Nephron (organoid): ENCODE measurements around the gene ADM5.
A peak's percentile ranks its signal among the peaks of the same experiment; 100 is the strongest.

ENCODE experiments used
- H3K27ac Mint-ChIP-seq, 3 experiments: 2 replicates each; pipeline ENCODE4 v1.8.0; 2020; ENCODE audit warnings: mixed read lengths in 3 of 3, mild to moderate bottlenecking in 2 of 3, moderate library complexity in 1 of 3
- H3K27me3 Mint-ChIP-seq: 2 replicates; pipeline ENCODE4 v1.8.0; 2021; ENCODE audit warnings: low read depth, mild to moderate bottlenecking, moderate library complexity, mixed read lengths
- H3K36me3 Mint-ChIP-seq: 2 replicates; pipeline ENCODE4 v1.8.0; 2020; ENCODE audit warnings: low read depth, mixed read lengths
- H3K4me1 Mint-ChIP-seq: 2 replicates; pipeline ENCODE4 v1.8.0; 2020; ENCODE audit warnings: mixed read lengths
- H3K4me3 Mint-ChIP-seq, 3 experiments: 2 replicates each; pipeline ENCODE4 v1.8.0; 2020; ENCODE audit warnings: mild to moderate bottlenecking in 3 of 3, mixed read lengths in 3 of 3, moderate library complexity in 2 of 3
- H3K9me3 Mint-ChIP-seq: 2 replicates; pipeline ENCODE4 v1.8.0; 2020; ENCODE audit warnings: mixed read lengths
- TF ChIP-seq, protein P1 (sequence below), 3 experiments: fragments of 200-600 bp; sonication (generic); IDR thresholded peaks; one replicate each; pipeline ENCODE4 v1.5.0; 2021; ENCODE audit warnings: antibody characterized with exemption in 3 of 3; ENCODE audit not compliant: unreplicated experiment in 3 of 3

ADM5 gene

DNA sequence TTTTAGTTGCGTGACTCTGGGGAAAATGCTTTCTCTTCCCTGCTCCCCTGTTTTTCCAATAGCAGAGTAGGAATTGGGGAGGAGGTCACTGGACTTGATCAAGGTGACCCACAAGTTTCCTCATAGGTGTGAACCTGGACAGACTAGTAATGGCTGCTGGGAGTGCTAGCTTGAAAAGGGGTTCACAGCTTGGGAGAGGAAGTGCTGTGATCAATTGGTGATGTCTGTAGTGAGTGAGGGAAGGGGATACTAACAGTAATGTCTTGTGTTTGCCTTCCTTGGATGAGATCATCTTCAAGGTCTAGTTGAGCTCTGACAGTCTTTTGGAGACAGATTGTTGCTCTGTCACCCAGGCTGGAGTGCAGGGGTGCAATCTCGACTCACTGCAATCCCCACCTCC is 21.9 kb upstream of the ADM5 start:
- TF ChIP-seq, protein P1, sequence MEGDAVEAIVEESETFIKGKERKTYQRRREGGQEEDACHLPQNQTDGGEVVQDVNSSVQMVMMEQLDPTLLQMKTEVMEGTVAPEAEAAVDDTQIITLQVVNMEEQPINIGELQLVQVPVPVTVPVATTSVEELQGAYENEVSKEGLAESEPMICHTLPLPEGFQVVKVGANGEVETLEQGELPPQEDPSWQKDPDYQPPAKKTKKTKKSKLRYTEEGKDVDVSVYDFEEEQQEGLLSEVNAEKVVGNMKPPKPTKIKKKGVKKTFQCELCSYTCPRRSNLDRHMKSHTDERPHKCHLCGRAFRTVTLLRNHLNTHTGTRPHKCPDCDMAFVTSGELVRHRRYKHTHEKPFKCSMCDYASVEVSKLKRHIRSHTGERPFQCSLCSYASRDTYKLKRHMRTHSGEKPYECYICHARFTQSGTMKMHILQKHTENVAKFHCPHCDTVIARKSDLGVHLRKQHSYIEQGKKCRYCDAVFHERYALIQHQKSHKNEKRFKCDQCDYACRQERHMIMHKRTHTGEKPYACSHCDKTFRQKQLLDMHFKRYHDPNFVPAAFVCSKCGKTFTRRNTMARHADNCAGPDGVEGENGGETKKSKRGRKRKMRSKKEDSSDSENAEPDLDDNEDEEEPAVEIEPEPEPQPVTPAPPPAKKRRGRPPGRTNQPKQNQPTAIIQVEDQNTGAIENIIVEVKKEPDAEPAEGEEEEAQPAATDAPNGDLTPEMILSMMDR (IDR thresholded peaks at IDR 0.05; ENCODE audit: unreplicated experiment in 3 of 3), result no peak
- Mint-ChIP-seq H3K4me3 (peak overlapping the region; percentile 93 to 98 (median 93)), H3K4me1 (peaks cover 42% of the 10 kb centered on the region), H3K9me3 (no peaks in the 10 kb centered on the region), H3K36me3 (peaks cover 11% of the 10 kb centered on the region), H3K27me3 (no peaks in the 10 kb centered on the region), H3K27ac (peak overlapping the region in 2 of 3 experiments; percentile 21 to 88)

DNA sequence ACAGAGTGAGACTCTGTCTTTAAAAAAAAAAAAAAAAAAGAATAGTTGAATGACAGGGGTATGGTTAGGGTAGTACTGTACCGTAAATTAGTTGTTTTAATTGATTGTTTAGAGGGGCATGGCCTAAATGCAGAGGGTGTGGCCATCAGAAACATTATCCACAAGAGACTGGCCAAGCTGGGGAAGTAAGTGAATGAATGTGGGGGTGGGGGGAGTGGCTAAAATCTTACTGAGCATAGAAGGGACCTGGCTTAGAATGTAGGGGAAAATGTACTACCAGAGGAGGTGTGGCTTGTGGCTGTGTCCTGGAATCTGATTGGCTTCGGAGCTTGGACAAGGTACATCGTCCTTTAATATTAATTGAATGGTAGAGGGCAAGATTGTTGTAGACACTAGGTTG is 19.9 kb upstream of the ADM5 start:
- H3K27ac Mint-ChIP-seq, result no peak overlapping the region
- H3K4me3 Mint-ChIP-seq, result peak overlapping the region in 2 of 3 experiments; percentile 21 to 52
- TF ChIP-seq, protein P1 (IDR thresholded peaks at IDR 0.05; ENCODE audit: unreplicated experiment in 3 of 3), result no peak
- no peaks in the 10 kb centered on the region for H3K27me3 Mint-ChIP-seq
- H3K4me1 Mint-ChIP-seq, result peaks cover 37% of the 10 kb centered on the region
- peaks cover 5% of the 10 kb centered on the region for H3K36me3 Mint-ChIP-seq
- no peaks in the 10 kb centered on the region for H3K9me3 Mint-ChIP-seq

DNA sequence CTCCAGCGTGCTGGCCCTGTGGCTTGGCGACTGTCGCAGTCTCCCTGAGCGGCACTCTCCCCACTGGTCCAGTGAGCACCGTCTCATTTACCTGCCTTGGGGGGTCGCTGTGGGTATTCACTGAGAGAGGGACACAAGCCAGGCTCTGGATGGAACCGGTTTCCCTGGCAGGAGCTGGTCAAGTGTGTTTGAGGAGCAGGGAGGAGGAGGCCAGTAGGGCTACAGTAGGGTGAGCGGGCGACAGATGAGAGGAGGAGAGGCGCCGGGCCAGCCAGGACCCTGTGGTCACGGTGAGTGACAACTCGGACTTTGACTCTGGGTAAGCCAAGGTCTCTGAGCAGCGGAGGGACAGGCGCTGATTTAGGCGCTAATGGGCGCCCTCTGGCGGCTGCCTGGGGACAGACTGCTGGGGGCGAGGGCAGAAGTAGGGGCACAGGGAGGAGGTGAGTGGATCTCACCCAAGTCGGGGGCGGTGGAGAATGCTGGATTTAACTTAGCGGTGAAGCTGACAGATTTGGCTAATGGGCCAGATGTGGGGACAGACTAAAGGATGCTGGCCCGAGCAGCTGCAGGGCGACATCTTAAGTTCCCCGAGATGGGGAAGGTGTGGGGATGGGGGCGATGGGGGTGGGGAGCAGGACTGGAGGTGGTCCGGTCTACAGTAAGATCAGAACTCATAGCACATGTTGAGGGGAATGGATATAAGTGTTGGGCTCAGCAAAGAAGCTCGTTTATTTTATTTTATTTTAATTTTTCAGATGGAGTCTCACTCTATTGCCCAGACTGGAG is 17.1 kb upstream of the ADM5 start:
- peaks cover 5% of the 10 kb centered on the region for H3K36me3 Mint-ChIP-seq
- H3K27me3 Mint-ChIP-seq, result no peaks in the 10 kb centered on the region
- peak overlapping the region; percentile 61 to 94 (median 61) for H3K27ac Mint-ChIP-seq
- H3K4me3 Mint-ChIP-seq, result peak overlapping the region; percentile 16 to 62 (median 40)
- H3K4me1 Mint-ChIP-seq, result peaks cover 16% of the 10 kb centered on the region
- no peaks in the 10 kb centered on the region for H3K9me3 Mint-ChIP-seq
- TF ChIP-seq, protein P1 (IDR thresholded peaks at IDR 0.05; ENCODE audit: unreplicated experiment in 3 of 3), result peak; percentile 81 to 86 (median 82)

DNA sequence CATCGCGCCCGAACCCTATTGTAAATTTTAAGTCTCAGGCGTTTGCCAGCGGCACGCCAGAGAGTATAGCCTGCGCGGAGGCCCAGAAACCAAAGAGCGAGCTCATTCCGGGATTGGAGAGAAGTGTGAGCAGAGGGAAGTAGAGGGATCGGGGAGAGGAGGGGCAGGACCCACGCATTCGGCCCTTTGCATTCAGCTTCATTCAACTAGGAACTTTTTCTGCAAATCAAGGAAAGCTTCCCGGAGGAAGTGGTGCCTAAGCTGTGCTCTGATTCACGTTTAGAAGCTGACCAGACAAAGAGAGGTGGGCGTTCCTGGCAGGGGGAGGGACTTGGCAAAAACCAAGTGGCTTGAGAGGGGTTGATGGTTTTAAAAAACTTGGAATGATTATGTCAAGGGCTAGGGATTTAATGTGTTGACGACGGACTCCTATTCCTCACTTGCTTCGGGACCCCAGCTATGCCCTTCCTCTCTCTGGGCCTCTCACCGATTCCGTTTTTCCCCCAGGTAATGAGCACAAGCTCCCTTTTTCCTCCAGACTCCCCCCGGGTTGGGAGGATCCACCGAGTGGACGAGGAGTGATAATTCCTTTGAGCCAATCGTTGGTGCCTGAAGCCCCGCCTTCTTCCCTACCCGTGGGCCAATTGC is 13.1 kb upstream of the ADM5 start:
- H3K27me3 Mint-ChIP-seq, result no peaks in the 10 kb centered on the region
- H3K27ac Mint-ChIP-seq, result peak overlapping the region; percentile 99 to 100 (median 100)
- H3K36me3 Mint-ChIP-seq, result peaks cover 5% of the 10 kb centered on the region
- H3K9me3 Mint-ChIP-seq, result no peaks in the 10 kb centered on the region
- H3K4me3 Mint-ChIP-seq, result peak overlapping the region; percentile 84 to 90 (median 88)
- TF ChIP-seq, protein P1 (IDR thresholded peaks at IDR 0.05; ENCODE audit: unreplicated experiment in 3 of 3), result no peak
- peaks cover 32% of the 10 kb centered on the region for H3K4me1 Mint-ChIP-seq

DNA sequence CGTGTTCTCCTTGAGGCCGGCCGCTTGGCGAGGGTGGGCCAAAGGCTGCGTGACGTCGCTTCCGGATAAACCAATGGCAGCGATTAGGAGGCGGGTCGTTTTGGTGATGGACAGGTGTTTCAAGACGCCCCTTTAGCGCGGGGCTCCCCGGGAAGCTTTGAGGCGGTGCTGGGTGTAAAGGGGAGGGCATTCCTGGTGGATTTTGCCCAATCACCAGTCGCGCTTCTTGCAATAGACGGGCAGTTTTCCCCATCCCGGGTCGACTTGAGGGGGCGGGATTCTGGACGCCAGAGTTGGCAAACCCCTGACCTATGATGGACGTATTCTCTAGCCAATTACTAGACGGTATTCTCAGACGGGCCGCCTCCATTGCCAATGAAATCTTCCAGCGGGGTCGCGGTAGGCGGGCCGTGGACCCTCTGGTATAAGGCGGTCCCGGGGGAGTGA is 12.6 kb upstream of the ADM5 start:
- Mint-ChIP-seq H3K4me3 (peak overlapping the region; percentile 84 to 90 (median 88)), H3K9me3 (no peaks in the 10 kb centered on the region), H3K27ac (peak overlapping the region; percentile 99 to 100 (median 100)), H3K4me1 (peaks cover 30% of the 10 kb centered on the region), H3K36me3 (peaks cover 5% of the 10 kb centered on the region), H3K27me3 (no peaks in the 10 kb centered on the region)
- TF ChIP-seq, protein P1 (IDR thresholded peaks at IDR 0.05; ENCODE audit: unreplicated experiment in 3 of 3), result no peak
